ENCODE data around the gene NUMBL. TPM values are rescaled to one million over a fixed set of nuclear protein-coding genes. Genes with fewer than 3 reads are reported as not detected.

NUMBL gene
- total and polyA plus RNA-seq, 2 of the 13 experiments (the other 11 are each of a cell fraction or from before 2014, with no cell fraction given): 0.49 to 2.3 TPM

GRCh38 chr19:40687525-40688016 lies 2.9 kb downstream of the NUMBL start:
- ChIA-PET POLR2A (no interaction called here), CTCF (ENCODE audit: low intra/inter-chr PET ratio, low total read pairs) (no interaction called here)
- H3K4me3 ChIP-seq (replicated peaks in 1 of 3; ENCODE audit: insufficient read depth in 1 of 3, low read depth in 2 of 3, low read length in 3 of 3): no peak overlapping the region
- ATAC-seq: no peak
- in situ Hi-C loops (cut with HindIII; ENCODE audit: extremely low pct_ligation_motif_present, low pct_unique_long_range_greater_than_20kb): no loop called here
- H3K9ac ChIP-seq (ENCODE audit: insufficient read depth, low read depth, low read length): no peak overlapping the region
- H3K27me3 ChIP-seq (ENCODE audit: control insufficient read depth in 1 of 2, insufficient read depth in 2 of 2, low read length in 2 of 2): no peaks in the 10 kb centered on the region
- WGBS (ENCODE audit: low lambda C conversion rate): 82% methylated on average over 12 of the region's 12 CpGs
- H3K9me3 ChIP-seq (ENCODE audit: low read length): no peaks in the 10 kb centered on the region
- no peak overlapping the region for H3K4me2 ChIP-seq (ENCODE audit: low read depth, low read length)
- DNase-seq (ENCODE audit: low spot score): no peak
- H3K4me1 ChIP-seq (ENCODE audit: insufficient read depth, low read length): no peaks in the 10 kb centered on the region
- H3K79me2 ChIP-seq (ENCODE audit: insufficient read depth, low read length): no peaks in the 10 kb centered on the region
- no peaks in the 10 kb centered on the region; a peak in 2 of 5 replicates for H3K36me3 ChIP-seq (replicated peaks in 1 of 2; ENCODE audit: control insufficient read depth in 1 of 2, insufficient read depth in 2 of 2, low read length in 2 of 2)
- intact Hi-C loops (cut with micrococcal nuclease; ENCODE audit: unreplicated experiment): no loop called here
- no peaks in the 10 kb centered on the region for H4K20me1 ChIP-seq (ENCODE audit: insufficient read depth, low read length)
- no peak overlapping the region for H2AFZ ChIP-seq (ENCODE audit: low read length)
- H3K27ac ChIP-seq (ENCODE audit: extremely low read length, insufficient read depth, low read length): no peak overlapping the region
- no peak for FAIRE-seq
- BruUV-seq (replicated peaks): no TSS peak
- TF ChIP-seq ZNF547 (CRISPR knock-in tag; IDR thresholded peaks at IDR 0.05) (no peak), CREB1 (IDR thresholded peaks at IDR 0.05) (0 out of 2 replicates have a peak, but pooled peaks have one; percentile 3), CREB1 (CRISPR knock-in tag; IDR thresholded peaks at IDR 0.05) (no peak)

GRCh38 chr19:40686882-40687524 lies 3.4 kb downstream of the NUMBL start:
- H3K4me2 ChIP-seq (ENCODE audit: low read depth, low read length): no peak overlapping the region
- no peak overlapping the region for H2AFZ ChIP-seq (ENCODE audit: low read length)
- H3K79me2 ChIP-seq (ENCODE audit: insufficient read depth, low read length): no peaks in the 10 kb centered on the region
- DNase-seq (ENCODE audit: low spot score) (no peak), FAIRE-seq (no peak), ATAC-seq (no peak)
- ChIA-PET CTCF (ENCODE audit: low intra/inter-chr PET ratio, low total read pairs) (no interaction called here), POLR2A (no interaction called here)
- 81% methylated on average over 5 of the region's 14 CpGs for WGBS (ENCODE audit: low lambda C conversion rate)
- no peak overlapping the region for H3K4me3 ChIP-seq (replicated peaks in 1 of 3; ENCODE audit: insufficient read depth in 1 of 3, low read depth in 2 of 3, low read length in 3 of 3)
- no peak for TF ChIP-seq SNAPC2 (CRISPR knock-in tag; IDR thresholded peaks at IDR 0.05)
- peak; percentile 40; the same call in 1 of the 2 replicates for TF ChIP-seq RFX1 (IDR thresholded peaks at IDR 0.05)
- H3K9me3 ChIP-seq (ENCODE audit: low read length): no peaks in the 10 kb centered on the region
- no peaks in the 10 kb centered on the region for H3K4me1 ChIP-seq (ENCODE audit: insufficient read depth, low read length)
- H3K36me3 ChIP-seq (replicated peaks in 1 of 2; ENCODE audit: control insufficient read depth in 1 of 2, insufficient read depth in 2 of 2, low read length in 2 of 2): no peaks in the 10 kb centered on the region; a peak in 1 of 5 replicates
- H3K27me3 ChIP-seq (ENCODE audit: control insufficient read depth in 1 of 2, insufficient read depth in 2 of 2, low read length in 2 of 2): no peaks in the 10 kb centered on the region
- BruUV-seq (replicated peaks): no TSS peak
- no peak overlapping the region for H3K9ac ChIP-seq (ENCODE audit: insufficient read depth, low read depth, low read length)
- H4K20me1 ChIP-seq (ENCODE audit: insufficient read depth, low read length): no peaks in the 10 kb centered on the region
- intact Hi-C loops (cut with micrococcal nuclease; ENCODE audit: unreplicated experiment) (no loop called here), in situ Hi-C loops (cut with HindIII; ENCODE audit: extremely low pct_ligation_motif_present, low pct_unique_long_range_greater_than_20kb) (no loop called here)
- H3K27ac ChIP-seq (ENCODE audit: extremely low read length, insufficient read depth, low read length): no peak overlapping the region

All from HepG2 (cell line).